Left ventricle myocardium inferior (tissue), 1 donor: ENCODE data around the gene MRPL28. TPM values are rescaled to one million over a fixed set of nuclear protein-coding genes. Genes with fewer than 3 reads are reported as not detected.
"Not testable (repeated sequence)": the region's sequence is repeated elsewhere in the genome, so short reads cannot be mapped to it uniquely, and the experiment has no call there.

ENCODE experiments used
- DNase-seq: peaks from one replicate; pipeline ENCODE4 v3.0.0-alpha.2; 2020
- H3K27ac ChIP-seq: fragments of 200-600 bp; replicated peaks from 2 replicates; pipeline ENCODE4 v1.8.0; 2021
- H3K27me3 ChIP-seq: fragments of 200-600 bp; 2 replicates; pipeline ENCODE4 v1.8.0; 2021; ENCODE audit warnings: low read depth
- H3K36me3 ChIP-seq: fragments of 200-600 bp; 2 replicates; pipeline ENCODE4 v1.8.0; 2021
- H3K4me1 ChIP-seq: fragments of 200-600 bp; 2 replicates; pipeline ENCODE4 v1.8.0; 2021
- H3K4me3 ChIP-seq: fragments of 200-600 bp; 2 replicates; pipeline ENCODE4 v1.8.0; 2021; ENCODE audit warnings: mild to moderate bottlenecking, moderate library complexity
- H3K9me3 ChIP-seq: fragments of 200-600 bp; replicated peaks from 2 replicates; pipeline ENCODE4 v1.8.0; 2021
- intact Hi-C: fragments of 100-400 bp; cut with micrococcal nuclease; formaldehyde crosslinking; loops from one replicate; pipeline ENCODE4 v1.11.0; 2022
- total RNA-seq: library from RNA; stranded (reverse); fragmentation: NEBNext Ultra II Directional; extraction: Animal tissue kit (Norgen Biotek cat#: 25700); gene quantifications from one replicate; pipeline ENCODE4 v1.2.1, GENCODE V29; 2021
- TF ChIP-seq, protein P1 (sequence below): fragments of 200-600 bp; IDR thresholded peaks from 2 replicates; pipeline ENCODE4 v1.8.0; 2021; ENCODE audit warnings: antibody characterized with exemption, mild to moderate bottlenecking, borderline replicate concordance
- donor health status: DM: no; HTN: yes; CAD: no; lungs with severe emphysema.

Gene MRPL28
- total RNA-seq, 1 donor from 2014 or later = 76.1 TPM

DNA sequence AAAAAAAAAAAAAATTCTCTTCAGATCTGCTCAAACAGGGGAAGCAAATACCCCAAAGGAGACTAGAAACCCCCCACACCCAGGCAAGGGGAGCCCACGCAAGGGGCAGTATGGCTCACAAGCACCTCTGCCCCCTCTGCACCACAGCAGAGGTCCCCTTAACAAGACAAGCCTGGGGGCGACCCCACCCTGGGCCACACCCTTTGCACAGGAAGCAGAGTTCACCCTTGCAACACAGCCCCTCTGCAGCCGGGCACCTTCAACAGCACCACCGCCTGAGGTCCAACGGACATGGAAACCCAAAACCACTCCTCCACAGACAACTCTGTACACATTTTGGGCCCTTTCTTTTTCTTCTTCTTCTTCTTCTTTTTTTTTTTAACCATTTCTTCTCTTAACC is 30.7 kb downstream of the MRPL28 start:
- no peak for DNase-seq
- no peaks in the 10 kb centered on the region for H3K9me3 ChIP-seq
- TF ChIP-seq, protein P1, sequence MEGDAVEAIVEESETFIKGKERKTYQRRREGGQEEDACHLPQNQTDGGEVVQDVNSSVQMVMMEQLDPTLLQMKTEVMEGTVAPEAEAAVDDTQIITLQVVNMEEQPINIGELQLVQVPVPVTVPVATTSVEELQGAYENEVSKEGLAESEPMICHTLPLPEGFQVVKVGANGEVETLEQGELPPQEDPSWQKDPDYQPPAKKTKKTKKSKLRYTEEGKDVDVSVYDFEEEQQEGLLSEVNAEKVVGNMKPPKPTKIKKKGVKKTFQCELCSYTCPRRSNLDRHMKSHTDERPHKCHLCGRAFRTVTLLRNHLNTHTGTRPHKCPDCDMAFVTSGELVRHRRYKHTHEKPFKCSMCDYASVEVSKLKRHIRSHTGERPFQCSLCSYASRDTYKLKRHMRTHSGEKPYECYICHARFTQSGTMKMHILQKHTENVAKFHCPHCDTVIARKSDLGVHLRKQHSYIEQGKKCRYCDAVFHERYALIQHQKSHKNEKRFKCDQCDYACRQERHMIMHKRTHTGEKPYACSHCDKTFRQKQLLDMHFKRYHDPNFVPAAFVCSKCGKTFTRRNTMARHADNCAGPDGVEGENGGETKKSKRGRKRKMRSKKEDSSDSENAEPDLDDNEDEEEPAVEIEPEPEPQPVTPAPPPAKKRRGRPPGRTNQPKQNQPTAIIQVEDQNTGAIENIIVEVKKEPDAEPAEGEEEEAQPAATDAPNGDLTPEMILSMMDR = no peak
- H3K4me3 ChIP-seq = no peak overlapping the region
- intact Hi-C loops = no loop called here
- H3K36me3 ChIP-seq = peaks cover 4% of the 10 kb centered on the region
- no peak overlapping the region for H3K27ac ChIP-seq
- no peaks in the 10 kb centered on the region for H3K27me3 ChIP-seq
- H3K4me1 ChIP-seq = peaks cover 20% of the 10 kb centered on the region

DNA sequence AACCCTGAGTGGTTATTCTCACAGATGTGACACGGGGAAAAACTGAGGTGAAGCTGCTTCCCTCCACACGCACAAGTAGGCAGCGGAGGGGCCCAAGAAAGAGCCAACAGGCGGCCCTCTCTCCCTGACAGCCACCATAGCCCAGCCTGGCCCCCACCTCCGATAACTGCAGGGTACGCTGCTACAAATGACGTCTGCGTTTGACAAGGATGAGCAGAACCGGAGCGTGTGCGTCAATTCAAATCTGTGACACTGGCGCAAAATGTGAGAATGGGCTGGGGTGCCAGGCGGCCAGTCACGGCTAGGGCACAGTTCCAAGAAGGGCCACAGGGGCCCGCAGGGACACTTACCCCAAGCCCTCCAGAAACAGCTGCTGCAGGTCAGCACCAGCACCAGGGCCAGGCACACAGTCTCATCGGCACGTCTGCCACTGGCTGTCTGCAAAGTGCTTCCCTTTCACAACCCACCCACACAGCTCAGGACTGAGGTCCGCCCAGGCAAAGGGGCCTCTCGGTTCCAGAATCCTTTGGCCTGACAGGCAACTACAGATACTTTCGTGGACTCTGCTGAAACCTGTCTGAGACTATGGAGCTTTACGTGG is 32.3 kb downstream of the MRPL28 start:
- no peak overlapping the region for H3K27ac ChIP-seq
- H3K36me3 ChIP-seq = no peaks in the 10 kb centered on the region

DNA sequence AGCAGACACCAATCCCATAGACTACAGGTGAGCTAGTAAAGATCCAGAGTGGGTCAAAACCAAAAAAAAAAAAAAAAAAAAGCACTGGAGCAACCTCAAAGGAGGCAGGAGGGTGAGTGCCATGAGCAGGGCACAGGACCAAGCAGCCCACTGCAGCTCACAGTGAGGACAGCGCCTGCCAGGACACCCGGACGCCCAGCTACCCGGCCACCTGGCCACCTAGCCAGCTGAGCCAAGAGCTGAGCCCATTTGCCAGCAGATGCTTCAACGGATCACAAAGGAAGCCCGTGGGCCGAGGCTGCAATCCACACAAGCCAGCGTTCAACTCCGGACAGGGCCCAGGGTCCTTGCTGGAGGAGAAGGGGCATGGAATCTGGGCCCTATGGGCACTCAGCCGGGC is 32.9 kb downstream of the MRPL28 start:
- no peak for DNase-seq
- TF ChIP-seq, protein P1 = no peak
- H3K27ac ChIP-seq = no peak overlapping the region
- H3K36me3 ChIP-seq = no peaks in the 10 kb centered on the region
- H3K9me3 ChIP-seq = no peaks in the 10 kb centered on the region
- no peak overlapping the region for H3K4me3 ChIP-seq
- H3K27me3 ChIP-seq = no peaks in the 10 kb centered on the region
- intact Hi-C loops = no loop called here
- peaks cover 19% of the 10 kb centered on the region for H3K4me1 ChIP-seq

More for the DNA sequence above, 32.3 kb downstream of the MRPL28 start:
- TF ChIP-seq, protein P1 = no peak
- no peak for DNase-seq
- intact Hi-C loops = no loop called here
- no peak overlapping the region for H3K4me3 ChIP-seq
- no peaks in the 10 kb centered on the region for H3K27me3 ChIP-seq
- peaks cover 19% of the 10 kb centered on the region for H3K4me1 ChIP-seq
- no peaks in the 10 kb centered on the region for H3K9me3 ChIP-seq

DNA sequence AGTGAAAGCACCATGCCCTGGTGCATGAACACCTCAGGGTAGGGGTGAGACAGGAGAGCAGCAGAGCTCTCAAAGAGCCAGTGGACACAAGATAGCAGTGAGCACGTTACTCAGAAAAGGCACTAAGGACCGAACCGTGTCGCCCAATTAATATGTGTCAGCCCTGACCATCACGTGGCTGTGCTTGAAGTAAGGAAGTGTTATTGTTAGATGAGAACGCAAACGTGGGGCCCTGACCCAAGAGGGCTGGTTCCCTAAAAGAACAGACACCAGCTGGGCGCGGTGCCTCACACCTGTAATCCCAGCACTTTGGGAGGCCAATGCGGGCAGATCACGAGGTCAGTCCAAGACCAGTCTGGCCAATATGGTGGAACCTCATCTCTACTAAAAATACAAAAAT is 34.1 kb downstream of the MRPL28 start:
- H3K36me3 ChIP-seq = no peaks in the 10 kb centered on the region
- intact Hi-C loops = no loop called here
- no peaks in the 10 kb centered on the region for H3K9me3 ChIP-seq
- TF ChIP-seq, protein P1 = no peak
- H3K4me1 ChIP-seq = peaks cover 19% of the 10 kb centered on the region
- no peaks in the 10 kb centered on the region for H3K27me3 ChIP-seq
- no peak overlapping the region for H3K27ac ChIP-seq
- no peak overlapping the region for H3K4me3 ChIP-seq
- DNase-seq = no peak

DNA sequence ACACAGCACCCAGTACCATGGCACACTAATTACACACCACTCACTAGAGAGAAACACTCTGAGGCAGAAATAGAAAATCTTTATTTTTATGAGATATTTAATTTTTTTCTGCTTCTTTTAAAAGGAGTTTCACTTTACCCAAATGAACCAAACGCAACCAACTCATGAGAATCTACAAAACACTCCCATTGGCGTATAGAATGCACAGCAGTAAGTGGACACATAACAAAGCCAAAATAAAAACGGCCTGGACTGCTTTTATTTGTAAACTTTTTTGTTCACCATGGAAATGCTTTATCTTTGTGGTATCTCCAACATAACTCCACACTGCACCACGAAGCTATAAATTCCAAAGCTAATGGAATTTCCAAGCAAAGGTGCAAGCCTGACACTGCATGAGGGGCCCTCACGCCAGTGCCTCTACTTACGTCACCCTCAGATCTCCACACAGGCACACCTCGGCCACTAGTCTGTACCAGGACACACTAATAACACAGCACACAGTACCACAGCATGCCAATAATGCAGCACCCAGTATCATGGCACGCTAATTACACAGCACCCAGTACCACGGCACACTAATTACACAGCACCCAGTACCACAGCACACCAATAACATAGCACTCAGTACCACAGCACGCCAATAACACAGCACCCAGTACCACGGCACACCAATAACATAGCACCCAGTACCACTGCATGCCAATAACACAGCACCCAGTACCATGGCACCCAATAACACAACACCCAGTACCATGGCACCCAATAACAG is 35.3 kb downstream of the MRPL28 start:
- H3K9me3 ChIP-seq, DNase-seq, H3K27ac ChIP-seq, H3K27me3 ChIP-seq, H3K36me3 ChIP-seq, H3K4me3 ChIP-seq, intact Hi-C loops: not testable (repeated sequence)
- H3K4me1 ChIP-seq = peaks cover 21% of the 10 kb centered on the region

DNA sequence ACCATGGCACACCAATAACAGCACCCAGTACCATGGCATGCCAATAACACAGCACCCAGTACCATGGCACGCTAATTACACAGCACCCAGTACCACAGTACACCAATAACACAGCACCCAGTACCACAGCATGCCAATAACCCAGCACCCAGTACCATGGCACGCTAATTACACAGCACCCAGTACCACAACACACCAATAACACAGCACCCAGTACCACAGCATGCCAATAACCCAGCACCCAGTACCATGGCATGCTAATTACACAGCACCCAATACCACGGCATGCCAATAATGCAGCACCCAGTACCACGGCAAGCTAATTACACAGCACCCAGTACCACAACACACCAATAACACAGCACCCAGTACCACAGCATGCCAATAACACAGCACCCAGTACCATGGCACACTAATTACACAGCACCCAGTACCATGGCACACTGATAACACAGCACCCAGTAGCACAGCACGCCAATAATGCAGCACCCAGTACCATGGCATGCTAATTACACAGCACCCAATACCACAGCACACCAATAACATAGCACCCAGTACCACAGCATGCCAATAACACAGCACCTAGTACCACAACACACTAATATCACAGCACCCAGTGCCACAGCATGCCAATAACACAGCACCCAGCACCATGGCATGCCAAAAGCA is 36.0 kb downstream of the MRPL28 start:
- H3K9me3 ChIP-seq, H3K4me3 ChIP-seq, H3K27ac ChIP-seq, H3K27me3 ChIP-seq, DNase-seq, H3K36me3 ChIP-seq, intact Hi-C loops: not testable (repeated sequence)
- H3K4me1 ChIP-seq = peaks cover 15% of the 10 kb centered on the region
